GM12878 (cell line): ENCODE data around the gene DNAJC2.

Experiments
- CEBPB ChIP-seq, 2 experiments: fragments of 150-350 bp in 1 of 2; IDR thresholded peaks; 2 replicates each; pipeline ENCODE4 v1.6.1; 2012 to 2014; ENCODE audit warnings: low read depth in 2 of 2, low read length in 2 of 2, borderline replicate concordance in 1 of 2, inconsistent platforms in 1 of 2
- NR2C2 ChIP-seq: IDR thresholded peaks from 2 replicates; pipeline ENCODE4 v1.6.1; 2011; ENCODE audit warnings: borderline replicate concordance, low read depth; ENCODE audit not compliant: control insufficient read depth, insufficient read length
- ZZZ3 ChIP-seq: IDR thresholded peaks from 2 replicates; pipeline ENCODE4 v1.6.1; 2011; ENCODE audit warnings: low read depth; ENCODE audit not compliant: control insufficient read depth, insufficient read length
- TF ChIP-seq, protein P1 (sequence below): IDR thresholded peaks from 2 replicates; pipeline ENCODE4 v1.6.1; 2012; ENCODE audit warnings: low read depth, low read length, improper control_type of control experiment

DNA sequence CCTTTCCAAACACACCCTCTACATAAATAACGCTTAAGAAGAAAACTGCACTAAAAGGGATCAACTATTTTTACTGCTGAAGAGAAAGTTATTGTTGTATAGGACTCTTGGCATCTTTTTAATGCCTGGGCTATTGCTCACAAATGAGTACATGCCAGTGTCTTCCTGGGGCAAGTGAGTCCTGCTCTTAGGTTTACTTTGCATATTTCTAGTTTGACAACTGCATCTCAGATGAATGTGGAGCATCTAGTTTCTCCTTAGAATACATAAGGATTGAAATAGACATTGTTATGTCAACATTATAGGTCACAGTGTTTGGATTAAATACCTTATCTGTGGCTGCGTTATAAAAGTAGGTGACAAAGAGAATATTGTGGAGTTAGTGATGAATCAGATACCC lies 47.4 kb upstream of the DNAJC2 start:
- TF ChIP-seq CEBPB (IDR thresholded peaks at IDR 0.05; ENCODE audit: borderline replicate concordance in 1 of 2, low read depth in 2 of 2, low read length in 2 of 2), result no peak
- TF ChIP-seq, protein P1, sequence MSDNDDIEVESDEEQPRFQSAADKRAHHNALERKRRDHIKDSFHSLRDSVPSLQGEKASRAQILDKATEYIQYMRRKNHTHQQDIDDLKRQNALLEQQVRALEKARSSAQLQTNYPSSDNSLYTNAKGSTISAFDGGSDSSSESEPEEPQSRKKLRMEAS, result no peak
- no peak for TF ChIP-seq ZZZ3
- TF ChIP-seq NR2C2, result no peak
